ENCODE results near the gene TNFAIP3. TPM values are rescaled to one million over a fixed set of nuclear protein-coding genes. Genes with fewer than 3 reads are reported as not detected.
A peak's percentile ranks its signal among the peaks of the same experiment; 100 is the strongest.

TNFAIP3 gene
- total RNA-seq, 2 donors from 2014 or later: 121 to 244 TPM

- Mint-ChIP-seq H3K4me1 (ENCODE audit: low read depth in 2 of 2) (peaks cover 6 to 11% of the 10 kb centered on the region in 2 donors), H3K4me3 (no peak overlapping the region), H3K27me3 (no peaks in the 10 kb centered on the region), H3K9me3 (no peaks in the 10 kb centered on the region), H3K36me3 (no peaks in the 10 kb centered on the region), H3K27ac (peak overlapping the region in 1 of 2 donors; percentile 18)
- peak; percentile 75 to 87 for ATAC-seq
- no peak for DNase-seq (ENCODE audit: low spot score)
Measured at GRCh38 chr6:137849181-137849980, 17.7 kb upstream of the TNFAIP3 start.

- Mint-ChIP-seq H3K4me3 (no peak overlapping the region), H3K36me3 (no peaks in the 10 kb centered on the region), H3K9me3 (no peaks in the 10 kb centered on the region), H3K27ac (peak overlapping the region in 1 of 2 donors; percentile 18), H3K27me3 (no peaks in the 10 kb centered on the region), H3K4me1 (ENCODE audit: low read depth in 2 of 2) (peaks cover 6 to 11% of the 10 kb centered on the region in 2 donors)
- DNase-seq (ENCODE audit: low spot score) (no peak), ATAC-seq (no peak)
Measured at GRCh38 chr6:137849981-137850714, 16.9 kb upstream of the TNFAIP3 start.

GRCh38 chr6:137850816-137851602, 16.1 kb upstream of the TNFAIP3 start:
- DNase-seq (ENCODE audit: low spot score) (no peak), ATAC-seq (no peak)
- H3K36me3 Mint-ChIP-seq: no peaks in the 10 kb centered on the region
- no peaks in the 10 kb centered on the region for H3K27me3 Mint-ChIP-seq
- H3K27ac Mint-ChIP-seq: peak overlapping the region; percentile 18 to 21
- H3K9me3 Mint-ChIP-seq: no peaks in the 10 kb centered on the region
- H3K4me3 Mint-ChIP-seq: no peak overlapping the region
- H3K4me1 Mint-ChIP-seq (ENCODE audit: low read depth in 2 of 2): peaks cover 6 to 11% of the 10 kb centered on the region in 2 donors

- Mint-ChIP-seq H3K4me3 (no peak overlapping the region), H3K9me3 (no peaks in the 10 kb centered on the region), H3K36me3 (peaks cover 4% of the 10 kb centered on the region), H3K27ac (peak overlapping the region; percentile 18 to 21), H3K4me1 (ENCODE audit: low read depth in 2 of 2) (peaks cover 6 to 11% of the 10 kb centered on the region in 2 donors), H3K27me3 (no peaks in the 10 kb centered on the region)
- DNase-seq (ENCODE audit: low spot score) (no peak), ATAC-seq (no peak)
Measured at GRCh38 chr6:137851669-137852068, 15.4 kb upstream of the TNFAIP3 start.

GRCh38 chr6:137852346-137852745, 14.7 kb upstream of the TNFAIP3 start:
- ATAC-seq: no peak
- Mint-ChIP-seq H3K27me3 (no peaks in the 10 kb centered on the region), H3K9me3 (no peaks in the 10 kb centered on the region), H3K27ac (peak overlapping the region; percentile 18 to 21), H3K36me3 (peaks cover 5% of the 10 kb centered on the region), H3K4me1 (ENCODE audit: low read depth in 2 of 2) (peaks cover 6 to 11% of the 10 kb centered on the region in 2 donors), H3K4me3 (no peak overlapping the region)
- DNase-seq (ENCODE audit: low spot score): no peak

- H3K36me3 Mint-ChIP-seq: peaks cover 10% of the 10 kb centered on the region
- ATAC-seq: no peak
- peaks cover 6 to 11% of the 10 kb centered on the region in 2 donors for H3K4me1 Mint-ChIP-seq (ENCODE audit: low read depth in 2 of 2)
- H3K27ac Mint-ChIP-seq: no peak overlapping the region
- no peak for DNase-seq (ENCODE audit: low spot score)
- no peaks in the 10 kb centered on the region for H3K27me3 Mint-ChIP-seq
- H3K4me3 Mint-ChIP-seq: no peak overlapping the region
- H3K9me3 Mint-ChIP-seq: no peaks in the 10 kb centered on the region
Measured at GRCh38 chr6:137852811-137853210, 14.2 kb upstream of the TNFAIP3 start.

- Mint-ChIP-seq H3K27ac (no peak overlapping the region), H3K27me3 (no peaks in the 10 kb centered on the region)
Measured at GRCh38 chr6:137853569-137854213, 13.4 kb upstream of the TNFAIP3 start.

GRCh38 chr6:137856138-137856898, 10.7 kb upstream of the TNFAIP3 start:
- H3K27ac Mint-ChIP-seq: peak overlapping the region in 1 of 2 donors; percentile 39
- peaks cover 6% of the 10 kb centered on the region in 2 donors for H3K4me1 Mint-ChIP-seq (ENCODE audit: low read depth in 2 of 2)
- H3K36me3 Mint-ChIP-seq: peaks cover 10% of the 10 kb centered on the region
- ATAC-seq: no peak
- no peaks in the 10 kb centered on the region for H3K9me3 Mint-ChIP-seq
- H3K27me3 Mint-ChIP-seq: no peaks in the 10 kb centered on the region
- H3K4me3 Mint-ChIP-seq: no peak overlapping the region
- DNase-seq (ENCODE audit: low spot score): no peak

More at GRCh38 chr6:137853569-137854213, 13.4 kb upstream of the TNFAIP3 start:
- Mint-ChIP-seq H3K4me3 (no peak overlapping the region), H3K9me3 (no peaks in the 10 kb centered on the region), H3K36me3 (peaks cover 10% of the 10 kb centered on the region), H3K4me1 (ENCODE audit: low read depth in 2 of 2) (peaks cover 6 to 11% of the 10 kb centered on the region in 2 donors)
- no peak for DNase-seq (ENCODE audit: low spot score)
- no peak for ATAC-seq

GRCh38 chr6:137859025-137859424, 8.0 kb upstream of the TNFAIP3 start:
- H3K4me3 Mint-ChIP-seq: no peak overlapping the region
- H3K4me1 Mint-ChIP-seq (ENCODE audit: low read depth in 2 of 2): peaks cover 0 to 10% of the 10 kb centered on the region in 2 donors
- H3K27me3 Mint-ChIP-seq: no peaks in the 10 kb centered on the region
- H3K36me3 Mint-ChIP-seq: peaks cover 10% of the 10 kb centered on the region
- DNase-seq (ENCODE audit: low spot score) (no peak), ATAC-seq (no peak)
- no peak overlapping the region for H3K27ac Mint-ChIP-seq
- no peaks in the 10 kb centered on the region for H3K9me3 Mint-ChIP-seq

GRCh38 chr6:137860394-137861005, 6.6 kb upstream of the TNFAIP3 start:
- Mint-ChIP-seq H3K36me3 (peaks cover 10% of the 10 kb centered on the region), H3K27ac (no peak overlapping the region), H3K27me3 (no peaks in the 10 kb centered on the region), H3K4me3 (no peak overlapping the region), H3K9me3 (peaks cover 2% of the 10 kb centered on the region), H3K4me1 (ENCODE audit: low read depth in 2 of 2) (peaks cover 9 to 22% of the 10 kb centered on the region in 2 donors)
- ATAC-seq (no peak), DNase-seq (ENCODE audit: low spot score) (no peak)

- ATAC-seq (no peak), DNase-seq (ENCODE audit: low spot score) (no peak)
- Mint-ChIP-seq H3K4me3 (no peak overlapping the region), H3K27ac (peak overlapping the region in 1 of 2 donors; percentile 82), H3K36me3 (peaks cover 6% of the 10 kb centered on the region), H3K27me3 (no peaks in the 10 kb centered on the region), H3K9me3 (peaks cover 2% of the 10 kb centered on the region), H3K4me1 (ENCODE audit: low read depth in 2 of 2) (peaks cover 22 to 34% of the 10 kb centered on the region in 2 donors)
Measured at GRCh38 chr6:137861550-137862337, 5.3 kb upstream of the TNFAIP3 start.

All from natural killer cell treated with Interleukin-12 subunit alpha and Interleukin-12 subunit beta and Interleukin-15 and Interleukin-18, amount 100 ng/mL, for 72 hours (primary cell).